HG03103 (cell line): ENCODE results near the gene SMOC1.

ENCODE experiments used
- ATAC-seq: cut with Tn5 transposase; IDR thresholded peaks from one replicate; pipeline ENCODE4 v1.9.1; 2021; ENCODE audit warnings: low read depth; ENCODE audit not compliant: unreplicated experiment

SMOC1 gene

DNA sequence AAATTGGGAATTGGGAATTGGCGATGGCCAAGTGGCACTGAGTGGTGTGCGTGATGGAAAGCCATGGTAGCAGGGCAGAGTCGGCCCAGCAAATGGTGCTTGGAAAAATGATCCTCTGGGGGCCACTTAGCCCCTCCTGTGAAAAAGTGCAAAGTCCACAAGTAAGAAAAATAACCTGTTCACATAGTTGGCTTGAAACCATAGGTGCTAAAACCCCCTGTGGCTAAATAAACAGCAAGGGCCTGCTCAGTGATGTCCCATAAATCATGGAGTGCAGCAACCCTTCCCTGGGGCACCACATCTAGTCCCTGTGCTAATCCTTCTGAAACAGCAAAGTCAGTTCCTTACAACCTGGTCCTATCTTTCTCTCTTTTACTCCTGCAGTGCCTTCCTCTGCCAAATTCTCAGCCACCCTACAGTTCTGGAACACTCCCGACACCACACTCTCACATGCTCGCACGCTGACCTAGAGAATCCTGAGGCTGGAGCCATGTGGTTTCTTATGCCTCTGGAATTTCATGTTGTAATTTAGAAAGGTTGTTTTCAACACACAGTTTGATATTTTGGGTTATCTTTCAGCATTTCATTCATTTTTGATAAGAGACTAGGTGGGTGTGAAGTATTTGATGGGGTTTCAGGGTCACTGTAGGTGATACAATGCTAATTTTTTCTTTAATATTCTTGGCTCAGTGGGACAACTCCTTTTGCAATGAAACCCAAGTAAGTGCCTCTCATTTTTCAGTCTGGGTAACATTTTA is 123.6 kb downstream of the SMOC1 start:
- ATAC-seq: no peak

DNA sequence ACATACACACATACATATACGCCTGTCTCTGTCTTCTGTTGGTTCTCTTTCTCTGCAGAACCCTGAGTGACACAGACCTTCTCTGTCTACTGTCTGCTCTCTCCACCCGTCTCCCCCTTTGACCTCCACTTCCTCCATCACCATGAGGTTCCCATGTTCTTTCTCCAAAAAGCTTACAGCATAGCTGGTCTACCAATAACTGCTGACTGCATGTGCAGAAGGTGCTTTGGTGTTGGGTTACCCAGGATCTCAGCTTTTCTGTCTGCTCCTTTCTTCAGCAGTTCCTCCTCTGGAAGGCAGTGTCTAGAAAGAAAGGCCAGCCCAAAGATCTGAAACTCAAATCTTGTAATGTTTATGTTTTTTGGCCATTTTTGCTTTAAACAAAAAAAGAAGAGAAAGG is 125.6 kb downstream of the SMOC1 start:
- no peak for ATAC-seq

GRCh38 chr14:70005281-70005805 is 126.1 kb downstream of the SMOC1 start:
- no peak for ATAC-seq

DNA sequence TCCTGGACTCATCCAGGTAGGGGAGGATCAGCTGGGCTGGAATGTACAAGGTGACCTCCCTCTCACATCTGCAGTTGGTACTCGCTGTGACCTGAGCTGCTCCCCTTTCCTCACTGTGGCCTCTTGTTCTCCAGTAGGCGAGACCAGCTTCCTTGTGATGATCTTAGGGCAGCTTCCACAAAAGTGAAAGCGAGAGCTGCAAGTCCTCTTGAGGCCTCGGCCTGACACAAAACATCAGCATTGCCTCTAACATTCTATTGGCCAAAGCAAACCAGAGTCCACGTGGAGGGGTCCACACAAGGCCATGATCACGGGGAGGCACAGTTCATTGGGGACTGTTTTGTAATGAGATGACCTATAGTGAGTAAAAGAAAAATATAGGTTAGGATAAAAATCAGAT is 127.5 kb downstream of the SMOC1 start:
- ATAC-seq: no peak

DNA sequence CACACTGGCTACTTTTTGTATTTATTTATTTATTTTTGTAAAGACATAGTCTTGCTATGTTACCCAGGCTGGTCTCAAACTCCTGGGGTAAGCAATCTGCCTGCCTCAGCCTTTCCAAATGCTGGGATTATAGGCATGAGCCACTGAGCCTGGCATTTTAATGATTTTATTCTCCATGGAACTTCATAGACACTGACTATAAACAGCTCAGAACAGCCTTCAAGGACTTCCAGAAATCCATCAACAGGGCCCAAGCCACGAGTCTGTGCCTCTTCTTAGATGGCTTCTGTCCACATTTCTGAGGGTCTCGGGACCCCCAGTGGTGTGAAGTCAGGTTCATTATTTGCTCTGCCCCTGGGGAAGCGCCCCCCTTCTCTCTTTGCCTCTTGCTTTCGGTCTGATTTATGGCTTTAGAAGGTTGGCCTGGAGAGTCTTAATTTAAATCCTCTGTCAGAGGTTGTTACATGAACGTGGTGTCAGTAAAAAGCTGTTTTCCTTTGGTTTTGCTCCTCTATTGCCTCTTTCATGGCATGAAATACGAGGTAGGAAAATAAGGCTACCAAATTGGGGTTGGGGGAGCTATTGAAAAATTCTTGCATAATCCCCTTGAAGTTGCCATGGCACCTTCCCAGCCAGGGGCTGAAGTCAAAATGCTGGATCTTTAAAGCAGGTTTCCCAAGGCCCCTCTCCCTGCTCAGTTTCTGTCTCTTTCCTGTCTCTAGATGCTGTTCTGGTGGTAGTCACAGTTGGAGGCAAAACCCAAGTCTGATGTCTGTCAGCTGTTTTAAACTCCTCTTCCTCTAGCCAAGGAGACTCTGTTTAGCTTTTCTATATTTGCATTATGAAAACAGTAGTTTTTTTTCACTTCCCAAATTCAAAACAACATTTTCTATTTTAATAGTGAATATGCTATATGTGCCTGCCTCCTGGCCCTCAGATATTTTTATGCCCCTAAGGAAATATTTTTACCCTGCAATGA is 129.4 kb downstream of the SMOC1 start:
- no peak for ATAC-seq

DNA sequence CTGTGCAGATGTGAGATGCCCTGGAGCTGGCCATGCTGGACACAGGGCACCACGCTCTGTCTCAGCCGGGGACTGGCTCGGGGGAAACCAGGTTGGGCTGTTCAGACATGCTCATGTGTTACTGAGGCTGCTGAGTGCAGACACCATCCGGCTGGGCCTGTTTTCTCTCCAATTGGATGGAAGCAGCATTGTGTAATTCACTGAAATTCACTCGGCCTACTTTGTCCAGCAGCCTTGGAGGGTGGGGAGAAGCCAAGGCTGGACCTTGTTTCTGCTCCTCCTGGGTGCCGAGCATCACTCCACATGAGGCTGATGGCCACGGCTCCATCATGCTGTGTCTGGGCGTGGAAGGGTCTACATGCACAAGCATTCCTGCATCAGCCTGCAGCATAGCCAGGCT is 130.7 kb downstream of the SMOC1 start:
- ATAC-seq: no peak

- no peak for ATAC-seq
Observed at GRCh38 chr14:70011098-70011497, 131.9 kb downstream of the SMOC1 start.

DNA sequence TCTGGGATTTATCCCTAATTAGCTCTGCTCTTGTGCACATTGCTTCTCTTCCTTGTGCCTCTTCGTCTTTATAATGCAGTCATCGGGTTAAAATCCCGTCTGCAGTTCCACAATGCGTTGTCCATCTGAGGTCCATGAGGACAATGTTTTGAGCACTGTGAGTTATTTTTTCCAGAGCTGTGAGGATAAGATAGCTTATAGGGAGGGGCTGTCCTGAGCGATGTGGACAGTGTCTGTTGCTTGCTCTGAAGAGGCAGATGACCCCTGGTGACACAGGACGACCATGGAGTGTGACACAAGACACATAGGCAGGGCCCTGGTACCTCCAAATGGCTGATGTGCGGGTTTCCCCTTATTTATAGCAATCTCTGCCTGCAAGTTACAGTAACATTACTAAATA is 132.5 kb downstream of the SMOC1 start:
- no peak for ATAC-seq

- ATAC-seq: no peak
Observed at GRCh38 chr14:70013271-70013873, 134.2 kb downstream of the SMOC1 start.

- ATAC-seq: no peak
Observed at GRCh38 chr14:70014406-70015095, 135.3 kb downstream of the SMOC1 start.

- no peak for ATAC-seq
Observed at GRCh38 chr14:70018230-70018629, 139.0 kb downstream of the SMOC1 start.

DNA sequence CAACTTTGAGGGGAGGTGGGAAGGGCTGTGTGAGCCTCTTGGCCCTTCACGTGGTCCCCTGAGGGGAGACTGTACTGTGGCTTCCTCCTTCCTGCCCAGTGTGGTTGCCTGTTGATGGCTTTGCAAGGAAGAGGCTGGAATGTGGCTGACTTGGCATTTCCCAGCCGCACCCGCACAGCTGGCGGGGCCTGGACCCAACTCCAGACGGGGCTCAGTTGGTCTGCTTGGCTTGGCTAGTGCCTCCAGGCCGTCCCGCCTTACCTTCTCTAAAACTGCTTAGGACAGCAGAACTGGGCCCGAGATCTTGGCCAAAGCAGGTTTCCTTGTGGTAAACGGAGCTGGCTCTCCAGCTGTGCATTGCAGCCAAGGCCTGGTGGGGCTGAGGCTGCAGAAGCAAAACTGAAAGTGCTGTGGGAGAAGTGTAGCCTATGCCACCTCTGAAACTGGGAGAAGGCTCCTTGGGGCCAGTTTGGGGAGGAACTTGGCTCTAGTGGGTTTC is 139.5 kb downstream of the SMOC1 start:
- ATAC-seq: no peak

DNA sequence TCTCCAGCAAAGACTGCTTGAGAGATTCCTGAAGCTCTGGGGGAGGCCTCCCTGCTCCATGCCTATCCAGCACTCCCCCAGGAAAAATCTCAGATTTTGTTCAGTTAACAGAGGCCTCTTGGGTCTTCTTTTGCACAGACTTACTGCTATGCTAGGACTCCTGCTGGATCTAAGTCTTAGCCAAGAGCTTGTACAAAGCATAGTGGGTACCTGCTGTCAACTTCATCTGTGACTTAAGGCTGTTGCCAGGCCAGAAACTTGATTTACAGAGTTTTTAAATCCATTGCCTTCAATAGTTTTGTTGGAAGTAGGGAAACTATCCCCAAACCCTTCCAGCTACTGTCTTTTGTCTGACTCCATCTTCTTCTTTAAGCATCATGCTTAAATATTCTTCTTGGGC is 140.5 kb downstream of the SMOC1 start:
- ATAC-seq: no peak

- no peak for ATAC-seq
Observed at GRCh38 chr14:70020352-70021170, 141.3 kb downstream of the SMOC1 start.

GRCh38 chr14:70021548-70022220 is 142.5 kb downstream of the SMOC1 start:
- ATAC-seq: no peak

DNA sequence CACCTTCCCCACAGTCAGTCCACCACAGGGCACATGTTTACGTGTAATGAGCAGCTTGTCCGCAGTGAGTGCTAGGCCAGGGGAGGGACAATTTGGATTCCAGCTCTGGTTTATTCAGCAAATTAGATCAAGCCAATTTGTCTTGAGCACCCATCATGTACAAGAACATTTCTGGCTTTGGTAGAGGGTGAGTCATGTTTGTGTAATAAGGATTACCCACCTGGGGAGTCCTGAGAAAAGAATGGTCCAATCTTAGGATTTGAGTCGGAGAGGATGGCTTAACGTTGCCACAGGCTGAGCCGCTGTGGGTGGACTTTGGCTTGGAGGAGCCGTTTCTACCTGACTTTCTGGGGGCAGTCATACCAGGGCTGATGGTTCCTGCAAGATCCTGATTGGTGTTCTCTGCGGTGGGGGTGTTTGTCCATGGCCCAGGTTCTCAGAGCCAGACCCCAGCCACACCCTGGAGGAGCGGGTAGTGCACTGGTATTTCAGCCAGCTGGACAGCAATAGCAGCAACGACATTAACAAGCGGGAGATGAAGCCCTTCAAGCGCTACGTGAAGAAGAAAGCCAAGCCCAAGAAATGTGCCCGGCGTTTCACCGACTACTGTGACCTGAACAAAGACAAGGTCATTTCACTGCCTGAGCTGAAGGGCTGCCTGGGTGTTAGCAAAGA is 143.7 kb downstream of the SMOC1 start:
- no peak for ATAC-seq

- ATAC-seq: no peak
Observed at GRCh38 chr14:70023871-70024270, 144.7 kb downstream of the SMOC1 start.

DNA sequence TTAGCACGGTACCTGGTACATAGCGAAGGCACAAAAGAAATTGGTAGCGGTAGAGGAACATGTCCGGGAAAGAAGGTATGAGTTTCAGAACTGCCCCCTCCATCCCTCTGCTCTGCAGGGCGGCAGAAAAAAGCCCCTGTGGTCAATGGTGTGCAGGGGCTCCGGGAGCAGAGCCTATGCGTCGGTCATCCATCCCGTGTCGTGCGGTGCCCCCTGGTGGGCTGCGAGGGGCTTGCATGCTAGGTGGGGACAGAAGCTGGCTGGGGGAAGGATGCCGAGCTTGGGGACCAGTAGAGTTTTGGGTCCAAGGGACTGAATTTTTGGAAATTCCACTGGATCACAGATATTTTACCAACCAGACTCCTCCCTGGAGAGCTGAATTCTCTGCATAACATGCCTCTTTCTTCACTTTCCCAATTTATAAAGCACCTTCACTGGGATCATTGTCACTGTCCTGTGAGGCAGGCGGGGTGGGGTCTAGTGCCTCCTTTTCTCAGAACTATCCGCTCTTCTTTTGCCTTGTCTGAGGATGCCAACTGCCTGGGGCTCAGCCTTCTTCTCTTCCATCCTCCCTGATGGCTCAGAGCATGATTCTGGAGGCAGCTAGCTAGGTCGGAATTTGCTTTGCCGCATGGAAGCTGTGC is 148.7 kb downstream of the SMOC1 start:
- no peak for ATAC-seq
